Endothelial cell of umbilical vein (primary cell): ENCODE measurements around the gene TOR1AIP1.

ENCODE experiments used
- EZH2 ChIP-seq: IDR thresholded peaks from 2 replicates; pipeline ENCODE4 v1.6.1; 2012; ENCODE audit warnings: borderline replicate concordance, low read depth, mild to moderate bottlenecking, moderate library complexity, low read length, inconsistent platforms; ENCODE audit not compliant: severe bottlenecking
- MYC ChIP-seq: IDR thresholded peaks from one replicate; pipeline ENCODE4 v1.6.1; 2011; ENCODE audit warnings: mild to moderate bottlenecking, low read depth, low read length
- POLR2A ChIP-seq: IDR thresholded peaks from 2 replicates; pipeline ENCODE4 v1.6.1; 2012; ENCODE audit warnings: low read depth, mild to moderate bottlenecking, control low read depth, low read length
- POLR2AphosphoS5 ChIP-seq: IDR thresholded peaks from 2 replicates; pipeline ENCODE4 v1.6.1; 2012; ENCODE audit warnings: low read depth, mild to moderate bottlenecking, control low read depth, low read length, moderate library complexity; ENCODE audit not compliant: insufficient read depth
- TF ChIP-seq, protein P1 (sequence below), 2 donors: IDR thresholded peaks; 1 replicate in 1 of 2; 2 replicates in 1 of 2; pipeline ENCODE4 v1.5.1; 2011; ENCODE audit warnings: low read length in 2 of 2, mild to moderate bottlenecking in 2 of 2, moderate library complexity in 2 of 2, control low read depth in 1 of 2, inconsistent platforms in 1 of 2, low read depth in 1 of 2; ENCODE audit not compliant: insufficient read depth in 1 of 2; ENCODE audit errors: extremely low read depth in 1 of 2
- TF ChIP-seq, protein P2 (sequence below): IDR thresholded peaks from 2 replicates; pipeline ENCODE4 v1.6.1; 2011; ENCODE audit not compliant: insufficient read depth, insufficient read length

DNA sequence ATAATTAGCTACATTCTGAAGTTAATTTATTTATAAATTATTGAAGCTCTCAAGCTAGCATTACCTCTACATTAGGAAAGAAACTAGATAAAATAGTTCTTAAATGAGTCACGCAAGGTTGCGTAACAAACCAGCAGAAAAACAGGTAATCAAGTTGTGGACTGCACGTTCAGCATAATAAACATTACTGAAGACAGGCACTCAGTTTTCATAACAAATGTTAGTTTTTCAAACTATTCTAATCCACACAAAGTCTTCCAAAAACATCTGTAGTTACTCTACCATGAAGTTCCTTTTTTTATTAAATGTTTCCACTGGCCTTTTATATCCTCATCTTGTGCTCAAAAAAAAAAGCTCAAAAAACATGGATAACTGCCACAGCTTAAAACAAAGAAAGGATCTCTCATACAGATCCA lies 5.8 kb upstream of the TOR1AIP1 start:
- no peak for TF ChIP-seq POLR2A
- TF ChIP-seq, protein P1, sequence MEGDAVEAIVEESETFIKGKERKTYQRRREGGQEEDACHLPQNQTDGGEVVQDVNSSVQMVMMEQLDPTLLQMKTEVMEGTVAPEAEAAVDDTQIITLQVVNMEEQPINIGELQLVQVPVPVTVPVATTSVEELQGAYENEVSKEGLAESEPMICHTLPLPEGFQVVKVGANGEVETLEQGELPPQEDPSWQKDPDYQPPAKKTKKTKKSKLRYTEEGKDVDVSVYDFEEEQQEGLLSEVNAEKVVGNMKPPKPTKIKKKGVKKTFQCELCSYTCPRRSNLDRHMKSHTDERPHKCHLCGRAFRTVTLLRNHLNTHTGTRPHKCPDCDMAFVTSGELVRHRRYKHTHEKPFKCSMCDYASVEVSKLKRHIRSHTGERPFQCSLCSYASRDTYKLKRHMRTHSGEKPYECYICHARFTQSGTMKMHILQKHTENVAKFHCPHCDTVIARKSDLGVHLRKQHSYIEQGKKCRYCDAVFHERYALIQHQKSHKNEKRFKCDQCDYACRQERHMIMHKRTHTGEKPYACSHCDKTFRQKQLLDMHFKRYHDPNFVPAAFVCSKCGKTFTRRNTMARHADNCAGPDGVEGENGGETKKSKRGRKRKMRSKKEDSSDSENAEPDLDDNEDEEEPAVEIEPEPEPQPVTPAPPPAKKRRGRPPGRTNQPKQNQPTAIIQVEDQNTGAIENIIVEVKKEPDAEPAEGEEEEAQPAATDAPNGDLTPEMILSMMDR (IDR thresholded peaks at IDR 0.05; ENCODE audit: extremely low read depth in 1 of 2, insufficient read depth in 1 of 2, low read depth in 1 of 2, low read length in 2 of 2) = no peak
- no peak for TF ChIP-seq EZH2
- no peak for TF ChIP-seq POLR2AphosphoS5
- TF ChIP-seq, protein P2, sequence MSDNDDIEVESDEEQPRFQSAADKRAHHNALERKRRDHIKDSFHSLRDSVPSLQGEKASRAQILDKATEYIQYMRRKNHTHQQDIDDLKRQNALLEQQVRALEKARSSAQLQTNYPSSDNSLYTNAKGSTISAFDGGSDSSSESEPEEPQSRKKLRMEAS = no peak
- no peak for TF ChIP-seq MYC
